Erythroblast (primary cell): ENCODE data around the gene PLEKHG7.
"Not testable (repeated sequence)": the region's sequence is repeated elsewhere in the genome, so short reads cannot be mapped to it uniquely, and the experiment has no call there.

Source experiments
- DNase-seq, 2 experiments: peaks; one replicate each; lab custom pipeline; 2025; lab: John Stamatoyannopoulos, UW
- GATA1 ChIP-seq: IDR thresholded peaks from 2 replicates; pipeline ENCODE4 v1.6.1; 2011; ENCODE audit warnings: low read depth, mild to moderate bottlenecking, control low read depth, low read length, moderate library complexity
- POLR2A ChIP-seq: IDR thresholded peaks from 2 replicates; pipeline ENCODE4 v1.6.1; 2011; ENCODE audit warnings: mild to moderate bottlenecking, low read length

The PLEKHG7 gene, protein sequence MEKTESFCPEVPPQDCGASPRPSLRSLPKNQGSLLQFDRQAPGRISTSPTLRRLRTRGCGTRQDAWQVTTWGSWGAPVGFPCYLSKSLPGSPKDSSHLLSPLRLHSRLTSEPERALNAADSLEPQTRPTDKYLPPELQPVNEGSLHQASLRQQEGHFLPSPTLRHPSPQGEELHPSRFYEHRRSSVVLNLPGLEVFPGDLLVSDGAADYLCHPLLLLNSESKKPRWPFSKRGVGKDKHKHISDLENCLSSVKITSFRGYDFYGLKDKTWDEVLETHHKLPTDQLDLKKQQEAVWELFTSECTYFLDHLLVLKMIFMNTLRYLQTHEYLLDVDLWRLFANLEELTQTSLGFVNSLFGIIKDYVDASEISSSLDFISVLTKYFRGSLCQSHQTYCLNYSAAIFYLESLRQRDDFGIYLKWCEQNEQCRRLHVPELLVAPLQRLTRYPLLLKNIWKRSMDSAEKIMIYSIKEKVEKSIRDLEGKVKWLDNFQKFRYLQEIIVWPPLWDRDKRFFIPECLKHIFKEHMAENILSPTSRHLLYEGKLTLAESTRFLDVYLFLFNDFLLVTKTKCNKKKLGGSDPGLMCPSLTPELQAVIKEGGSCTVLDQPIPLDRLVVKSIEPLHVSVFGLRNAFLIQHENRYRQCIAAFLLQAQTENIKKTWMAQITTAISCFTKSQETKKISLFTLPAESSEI

DNA sequence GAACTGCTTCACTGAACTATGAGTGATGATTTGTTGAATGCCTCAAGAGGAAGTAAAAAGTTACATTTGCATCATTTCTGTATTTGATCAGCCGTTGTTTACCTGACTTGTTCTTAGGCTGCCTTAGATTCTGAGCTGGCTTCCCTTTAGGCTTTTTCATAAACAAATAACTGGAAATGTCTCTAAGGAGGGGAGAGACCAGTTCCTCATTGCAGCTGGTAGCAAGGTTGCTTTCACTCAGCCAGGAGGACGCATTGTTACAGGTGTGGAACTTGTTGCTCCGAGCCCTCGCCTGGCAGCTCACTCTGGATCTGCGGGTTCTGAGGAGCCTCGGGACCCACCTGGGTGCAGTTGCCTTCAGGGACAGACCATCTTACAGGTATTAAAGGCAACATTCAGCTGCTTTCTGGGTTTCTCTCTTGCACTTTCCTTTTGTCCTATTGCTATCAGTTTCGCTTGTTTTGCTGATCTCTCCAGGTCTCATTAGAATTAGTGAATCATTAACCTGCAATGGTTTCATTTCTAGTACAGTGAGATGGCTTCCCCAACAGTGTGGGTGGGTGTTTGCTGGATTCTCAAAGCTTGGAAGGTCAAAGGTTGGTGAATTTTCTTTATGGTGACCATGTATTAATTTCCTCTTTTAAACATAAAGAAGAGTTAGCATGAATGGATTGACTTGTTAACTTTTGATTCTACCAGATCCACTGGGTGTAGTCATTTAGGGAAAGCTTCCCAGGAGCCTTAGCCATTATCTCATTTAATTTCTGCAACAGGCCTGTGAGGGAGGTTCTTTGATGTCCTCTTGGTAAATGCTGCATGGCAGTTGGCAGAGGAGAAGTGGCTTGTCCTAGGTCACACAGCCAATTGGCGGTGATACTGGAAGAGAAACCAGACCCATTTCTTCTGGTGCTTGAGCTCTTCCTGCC is at the start of gene PLEKHG7:
TSS of gene PLEKHG7 (plus strand) at position 236 of the 926 bp plus-strand sequence. CDS start 3,643 bp downstream, outside the sequence.
- TF ChIP-seq POLR2A (no peak), GATA1 (no peak)
- no peak for DNase-seq

GRCh38 chr12:92654256-92654655 is 48.5 kb upstream of the PLEKHG7 start:
- not testable (repeated sequence) for DNase-seq

DNA sequence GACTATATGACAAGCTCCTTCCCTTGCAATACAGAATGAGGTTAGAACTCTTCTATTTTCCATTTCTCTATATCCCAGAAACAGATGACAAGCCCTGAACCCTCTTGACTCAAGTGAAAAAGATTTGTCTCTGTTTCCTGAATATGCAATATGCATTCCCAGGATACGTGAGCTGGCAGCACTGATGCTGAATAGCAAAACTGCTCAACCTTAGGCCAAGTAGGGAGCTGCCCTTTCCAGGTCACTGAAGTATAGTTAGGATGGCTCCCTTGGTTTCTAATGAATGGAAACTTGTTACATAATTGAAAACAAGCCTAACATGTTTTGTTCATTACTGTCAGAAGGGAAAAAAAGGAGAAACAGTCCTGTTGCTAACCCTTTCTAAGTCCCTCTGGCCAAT is 47.9 kb upstream of the PLEKHG7 start:
- no peak for DNase-seq
- no peak for TF ChIP-seq POLR2A
- no peak for TF ChIP-seq GATA1

GRCh38 chr12:92656911-92657310 is 45.9 kb upstream of the PLEKHG7 start:
- no peak for DNase-seq
- TF ChIP-seq POLR2A (no peak), GATA1 (no peak)

DNA sequence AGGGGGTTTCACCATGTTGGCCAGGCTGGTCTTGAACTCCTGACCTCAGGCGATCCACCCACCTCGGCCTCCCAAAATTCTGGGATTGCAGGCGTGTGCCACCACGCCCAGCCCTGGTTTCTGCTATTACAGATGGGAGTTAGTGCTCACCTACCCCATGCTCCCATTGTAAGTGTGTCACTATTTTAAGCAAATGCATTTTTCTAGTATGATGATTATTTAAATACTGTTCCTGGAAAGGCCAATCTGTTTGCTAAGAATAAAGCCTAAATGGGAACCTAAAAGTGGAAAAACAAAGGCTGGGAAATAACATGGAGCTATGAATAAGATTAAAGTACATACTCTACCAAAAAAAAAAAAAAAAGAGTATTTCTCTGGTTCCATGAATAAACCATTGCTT is 45.0 kb upstream of the PLEKHG7 start:
- no peak for DNase-seq
- no peak for TF ChIP-seq POLR2A
- no peak for TF ChIP-seq GATA1

DNA sequence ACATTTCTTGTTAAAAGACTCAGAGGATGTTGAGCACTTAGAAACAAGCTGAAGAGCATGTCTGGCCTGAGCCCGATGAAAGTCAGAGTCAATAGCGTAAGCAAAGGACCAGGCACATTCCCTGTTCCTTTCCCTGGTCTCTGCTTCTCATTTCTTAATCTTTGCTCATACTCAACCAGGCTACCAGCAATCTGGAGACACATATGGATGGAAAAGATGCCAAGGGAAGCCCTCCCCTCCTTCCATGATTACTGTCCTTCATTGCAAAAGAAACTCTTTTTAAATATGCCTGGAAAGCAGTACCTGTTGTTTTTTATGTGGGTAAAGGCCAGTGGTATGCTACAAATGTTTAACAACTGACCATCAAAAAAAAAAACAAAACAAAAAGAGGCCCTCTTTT is 44.2 kb upstream of the PLEKHG7 start:
- TF ChIP-seq GATA1 (no peak), POLR2A (no peak)
- no peak for DNase-seq

DNA sequence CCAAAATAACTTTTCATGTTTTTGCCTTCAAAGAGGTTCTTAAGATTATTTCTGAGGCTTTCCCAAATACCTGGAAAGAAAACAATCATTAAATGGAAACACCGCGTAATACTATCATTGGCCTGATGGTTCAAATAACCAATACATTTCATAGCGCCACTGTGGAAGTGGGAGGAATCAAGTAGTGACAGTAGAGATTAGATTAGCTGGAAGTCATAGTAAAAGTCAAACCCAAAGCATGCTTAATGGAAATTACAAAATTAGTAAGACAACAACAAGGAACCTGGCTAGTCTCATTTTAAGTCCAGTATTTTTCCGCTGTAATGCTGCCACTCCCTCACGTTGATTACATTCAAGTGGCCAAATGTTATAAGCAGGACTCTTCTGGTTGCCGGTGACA is 41.5 kb upstream of the PLEKHG7 start:
- no peak for DNase-seq
- TF ChIP-seq GATA1 (no peak), POLR2A (no peak)

GRCh38 chr12:92665496-92665895 is 37.3 kb upstream of the PLEKHG7 start:
- no peak for DNase-seq
- TF ChIP-seq POLR2A (no peak), GATA1 (no peak)

GRCh38 chr12:92668739-92669138 is 34.0 kb upstream of the PLEKHG7 start:
- no peak for TF ChIP-seq GATA1
- no peak for TF ChIP-seq POLR2A
- DNase-seq, result no peak

- not testable (repeated sequence) for DNase-seq
These were observed 31.3 kb upstream of the PLEKHG7 start for GRCh38 chr12:92671524-92671923.

DNA sequence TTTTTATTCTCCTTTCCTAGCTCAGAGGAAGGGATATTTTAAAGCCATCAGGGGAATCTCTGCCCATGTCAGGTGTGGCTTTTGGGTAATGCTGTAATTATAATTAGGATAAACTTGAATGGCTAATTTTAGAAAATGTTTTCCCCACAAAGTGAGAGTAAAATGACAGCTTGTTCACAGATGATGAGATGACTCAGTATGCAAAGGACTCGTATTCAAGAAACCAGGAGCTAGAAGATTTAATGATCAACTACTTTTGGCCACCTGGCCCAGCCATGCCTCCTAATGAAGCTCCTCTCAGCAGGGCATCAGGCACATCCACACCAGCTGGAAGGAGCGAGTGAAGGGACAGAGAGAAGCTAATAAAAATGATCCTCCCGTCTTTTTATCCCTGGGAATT is 29.0 kb upstream of the PLEKHG7 start:
- DNase-seq, result no peak
- TF ChIP-seq POLR2A, result no peak
- no peak for TF ChIP-seq GATA1

DNA sequence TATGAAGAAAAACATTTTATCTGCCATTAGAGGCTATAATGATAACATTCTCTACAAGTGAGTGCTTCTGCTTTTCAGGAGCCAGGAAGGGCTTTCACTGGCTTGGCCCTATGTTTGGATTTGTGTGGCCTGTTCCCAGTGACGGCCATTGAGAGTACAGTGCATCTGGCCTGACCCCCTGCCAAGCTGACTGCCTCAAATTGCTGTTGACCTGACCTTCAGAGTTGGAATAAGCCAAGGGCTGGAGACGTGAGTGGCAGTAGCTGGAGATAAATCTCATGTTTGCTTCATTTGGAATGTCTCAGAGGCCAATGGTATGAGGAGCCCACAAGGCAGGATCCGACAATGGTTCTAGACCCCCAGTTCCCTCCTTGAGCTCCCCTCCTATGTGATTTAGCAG is 28.3 kb upstream of the PLEKHG7 start:
- no peak for DNase-seq
- TF ChIP-seq GATA1 (no peak), POLR2A (no peak)

GRCh38 chr12:92675092-92675865 is 27.5 kb upstream of the PLEKHG7 start:
- TF ChIP-seq POLR2A (no peak), GATA1 (no peak)
- DNase-seq, result no peak

GRCh38 chr12:92676710-92677109 is 26.1 kb upstream of the PLEKHG7 start:
- no peak for TF ChIP-seq POLR2A
- TF ChIP-seq GATA1, result no peak
- no peak for DNase-seq
